ENCODE data around the gene COPS6. TPM values are rescaled to one million over a fixed set of nuclear protein-coding genes. Genes with fewer than 3 reads are reported as not detected.

The COPS6 gene
- total RNA-seq (10 to 100 TPM; 47.0 to 86.7 (median 64.7) TPM), polyA plus RNA-seq (10 to 100 TPM; 80.7 to 89.6 (median 83.5) TPM)
- long read RNA-seq, donor 1, transcript COPS6-201 (10 exons, 1,432 nt): major isoform, 51 of 80 reads
- long read RNA-seq, donor 1, partial matches to known transcripts: 24 of 80 reads
- long read RNA-seq, donor 1, other reads (novel, unspliced or antisense): 0 of 80 reads
- long read RNA-seq, donor 2, transcript COPS6-201 (10 exons, 1,432 nt): major isoform, 37 of 53 reads
- long read RNA-seq, donor 2, partial matches to known transcripts: 13 of 53 reads
- long read RNA-seq, donor 2, other reads (novel, unspliced or antisense): 0 of 53 reads

DNA sequence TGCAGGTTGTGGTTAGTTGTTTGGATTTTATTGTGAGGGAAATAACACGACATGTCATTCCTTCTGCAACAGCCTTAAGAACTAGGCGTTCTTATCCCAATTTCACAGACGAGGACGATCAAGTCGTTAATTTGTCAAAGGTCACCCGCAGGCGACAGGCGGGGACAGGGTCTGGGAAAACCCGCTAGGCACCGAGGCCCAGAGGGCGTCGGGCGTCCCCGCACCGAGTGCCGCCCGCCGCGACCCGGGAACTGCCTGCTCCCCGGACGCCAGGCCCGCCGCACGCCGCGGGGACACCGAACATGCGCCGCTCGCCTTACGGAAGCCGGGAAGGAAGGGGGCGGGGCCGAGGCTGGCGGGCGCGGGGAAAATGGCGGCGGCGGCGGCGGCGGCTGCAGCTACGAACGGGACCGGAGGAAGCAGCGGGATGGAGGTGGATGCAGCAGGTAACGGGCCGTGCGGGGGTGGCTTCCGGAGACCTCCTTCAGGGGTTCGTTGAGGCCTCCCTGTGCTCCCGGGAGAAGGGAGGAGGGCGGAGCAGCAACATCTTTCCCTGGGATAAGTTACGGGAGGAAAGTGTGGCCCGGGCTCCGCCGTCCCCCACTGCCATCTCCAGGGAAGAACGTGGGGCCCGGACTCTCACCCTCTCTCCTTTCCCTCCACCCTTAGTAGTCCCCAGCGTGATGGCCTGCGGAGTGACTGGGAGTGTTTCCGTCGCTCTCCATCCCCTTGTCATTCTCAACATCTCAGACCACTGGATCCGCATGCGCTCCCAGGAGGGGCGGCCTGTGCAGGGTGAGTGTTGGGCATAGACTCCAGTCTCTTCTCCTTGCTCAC lies at the start of gene COPS6:
COPS6 (plus strand) TSS at position 349 of the 837 bp plus-strand sequence; CDS start at position 371, 22 bp downstream.
- H3K36me3 ChIP-seq: peaks cover 3 to 40% (median 38%) of the 10 kb centered on the region in 6 donors
- H3K4me1 ChIP-seq: peaks cover 15 to 66% (median 29%) of the 10 kb centered on the region in 6 donors
- peak within 1 kb of the TSS; percentile 58 to 97 (median 77) for H3K4me3 ChIP-seq
- TF ChIP-seq POLR2AphosphoS5 (IDR thresholded peaks at IDR 0.05): peak; percentile 96 to 98 (median 97)
- TF ChIP-seq, protein P1, sequence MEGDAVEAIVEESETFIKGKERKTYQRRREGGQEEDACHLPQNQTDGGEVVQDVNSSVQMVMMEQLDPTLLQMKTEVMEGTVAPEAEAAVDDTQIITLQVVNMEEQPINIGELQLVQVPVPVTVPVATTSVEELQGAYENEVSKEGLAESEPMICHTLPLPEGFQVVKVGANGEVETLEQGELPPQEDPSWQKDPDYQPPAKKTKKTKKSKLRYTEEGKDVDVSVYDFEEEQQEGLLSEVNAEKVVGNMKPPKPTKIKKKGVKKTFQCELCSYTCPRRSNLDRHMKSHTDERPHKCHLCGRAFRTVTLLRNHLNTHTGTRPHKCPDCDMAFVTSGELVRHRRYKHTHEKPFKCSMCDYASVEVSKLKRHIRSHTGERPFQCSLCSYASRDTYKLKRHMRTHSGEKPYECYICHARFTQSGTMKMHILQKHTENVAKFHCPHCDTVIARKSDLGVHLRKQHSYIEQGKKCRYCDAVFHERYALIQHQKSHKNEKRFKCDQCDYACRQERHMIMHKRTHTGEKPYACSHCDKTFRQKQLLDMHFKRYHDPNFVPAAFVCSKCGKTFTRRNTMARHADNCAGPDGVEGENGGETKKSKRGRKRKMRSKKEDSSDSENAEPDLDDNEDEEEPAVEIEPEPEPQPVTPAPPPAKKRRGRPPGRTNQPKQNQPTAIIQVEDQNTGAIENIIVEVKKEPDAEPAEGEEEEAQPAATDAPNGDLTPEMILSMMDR (IDR thresholded peaks at IDR 0.05 in 8 of 11, conservative IDR thresholded peaks at IDR 0.05 in 3 of 11): peak in 1 of 11 experiments; percentile 14
- TF ChIP-seq POLR2A (IDR thresholded peaks at IDR 0.05): peak in 2 of 3 donors; percentile 67 to 87
- H3K27me3 ChIP-seq (replicated peaks in 1 of 7): no peaks in the 10 kb centered on the region
- 0 to 1% (median 0%) methylated on average over 37 to 68 of the region's 68 CpGs for WGBS, 5 donors
- intact Hi-C loops (cut with DNase I; ENCODE audit: low total_unique reads): no loop called here
- DNase-seq: peak; percentile 96
- peak within 1 kb of the TSS; percentile 76 to 94 (median 90) for H3K27ac ChIP-seq
- H3K9me3 ChIP-seq: no peaks in the 10 kb centered on the region

DNA sequence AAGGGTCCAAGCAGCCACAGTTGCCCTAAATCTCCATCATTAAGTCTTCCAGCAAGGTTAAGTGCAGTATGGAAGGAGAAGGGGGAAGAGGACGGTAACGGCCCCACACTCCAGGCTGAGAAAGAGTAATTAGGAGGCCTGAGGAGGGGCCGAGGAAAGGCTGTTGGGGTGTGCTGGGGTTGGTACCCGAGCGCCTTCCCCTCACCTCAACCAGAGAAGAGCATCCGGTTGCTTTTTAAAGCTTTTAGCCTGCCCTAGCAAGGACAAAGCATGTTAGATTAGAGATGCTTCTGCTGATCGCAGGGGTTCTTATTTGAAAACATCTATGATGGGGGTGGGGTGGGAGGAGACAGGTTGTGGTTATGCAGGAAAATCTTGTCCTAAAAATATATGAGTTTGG lies 48.2 kb upstream of the COPS6 start:
- DNase-seq: no peak
- 30 to 39% (median 35%) methylated on average over 7 of the region's 7 CpGs for WGBS, 5 donors
- H3K27ac ChIP-seq: no peak overlapping the region
- H3K36me3 ChIP-seq: peaks cover 0 to 31% (median 9%) of the 10 kb centered on the region in 6 donors
- H3K27me3 ChIP-seq (replicated peaks in 1 of 7): no peaks in the 10 kb centered on the region
- H3K4me3 ChIP-seq: no peak overlapping the region
- TF ChIP-seq POLR2AphosphoS5 (IDR thresholded peaks at IDR 0.05): no peak
- TF ChIP-seq, protein P1 (IDR thresholded peaks at IDR 0.05 in 8 of 11, conservative IDR thresholded peaks at IDR 0.05 in 3 of 11): no peak
- no peak for TF ChIP-seq POLR2A (IDR thresholded peaks at IDR 0.05)
- no peaks in the 10 kb centered on the region for H3K9me3 ChIP-seq
- peaks cover 0 to 41% (median 3%) of the 10 kb centered on the region in 6 donors for H3K4me1 ChIP-seq
- intact Hi-C loops (cut with DNase I; ENCODE audit: low total_unique reads): no loop called here

DNA sequence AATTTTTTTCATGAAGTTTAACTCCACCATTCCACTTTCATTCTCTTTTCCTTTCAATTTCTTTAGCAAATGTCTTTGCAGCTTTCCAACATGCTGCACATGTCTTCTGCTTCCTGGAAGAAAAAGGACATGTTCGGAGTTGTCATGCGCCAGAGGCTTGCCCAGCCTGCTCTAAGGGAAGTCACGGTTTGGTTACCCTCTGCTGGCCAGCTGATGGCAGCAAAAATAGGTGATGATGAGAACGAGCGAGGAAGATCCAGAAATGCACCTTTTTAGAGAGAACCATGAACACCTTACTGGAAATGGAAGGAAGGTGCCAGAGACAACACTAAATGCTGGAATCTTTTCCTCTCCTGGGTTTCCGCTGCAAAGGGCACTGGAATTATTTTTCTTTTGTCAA lies 44.1 kb upstream of the COPS6 start:
- H3K36me3 ChIP-seq: no peaks in the 10 kb centered on the region
- 30 to 37% (median 35%) methylated on average over 6 of the region's 6 CpGs for WGBS, 5 donors
- no peak overlapping the region for H3K4me3 ChIP-seq
- peaks cover 0 to 34% (median 8%) of the 10 kb centered on the region in 6 donors for H3K4me1 ChIP-seq
- DNase-seq: no peak
- intact Hi-C loops (cut with DNase I; ENCODE audit: low total_unique reads): no loop called here
- no peaks in the 10 kb centered on the region for H3K27me3 ChIP-seq (replicated peaks in 1 of 7)
- TF ChIP-seq POLR2A (IDR thresholded peaks at IDR 0.05): no peak
- TF ChIP-seq, protein P1 (IDR thresholded peaks at IDR 0.05 in 8 of 11, conservative IDR thresholded peaks at IDR 0.05 in 3 of 11): peak in 1 of 11 experiments; percentile 18
- no peak overlapping the region for H3K27ac ChIP-seq
- H3K9me3 ChIP-seq: no peaks in the 10 kb centered on the region

DNA sequence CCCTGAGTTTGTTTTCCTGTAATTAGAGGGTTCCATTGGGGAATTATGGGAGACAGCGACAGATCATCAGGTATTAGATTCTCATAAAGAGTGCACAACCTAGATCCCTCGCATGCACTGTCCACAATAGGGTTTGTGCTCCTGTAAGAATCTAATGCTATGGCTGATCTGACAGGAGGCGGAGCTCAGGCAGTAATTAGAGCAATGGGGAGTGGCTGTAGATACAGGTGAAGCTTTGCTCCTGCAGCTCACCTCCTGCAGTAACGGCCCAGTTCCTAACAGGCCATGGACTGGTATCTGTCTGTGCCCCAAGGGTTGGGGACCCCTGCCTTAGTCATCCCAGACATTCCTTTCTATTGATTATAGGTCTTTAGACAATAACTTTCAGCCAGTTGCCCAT lies 40.1 kb upstream of the COPS6 start:
- TF ChIP-seq POLR2AphosphoS5 (IDR thresholded peaks at IDR 0.05) (no peak), POLR2A (IDR thresholded peaks at IDR 0.05) (no peak)
- TF ChIP-seq, protein P1 (IDR thresholded peaks at IDR 0.05 in 8 of 11, conservative IDR thresholded peaks at IDR 0.05 in 3 of 11): no peak
- DNase-seq: no peak
- Histone ChIP-seq H3K4me3 (peak overlapping the region in 1 of 8 donors; percentile 89), H3K36me3 (no peaks in the 10 kb centered on the region), H3K27me3 (replicated peaks in 1 of 7) (no peaks in the 10 kb centered on the region), H3K27ac (peak overlapping the region in 1 of 8 donors; percentile 97), H3K9me3 (no peaks in the 10 kb centered on the region), H3K4me1 (peaks cover 5 to 42% (median 20%) of the 10 kb centered on the region in 6 donors)
- 81 to 93% (median 90%) methylated on average over 4 of the region's 4 CpGs for WGBS, 5 donors
- intact Hi-C loops (cut with DNase I; ENCODE audit: low total_unique reads): no loop called here
